Stimulated activated CD4-positive, alpha-beta T cell treated with anti-CD3 and anti-CD28 coated beads, Interleukin-1b, Interleukin-23, amount 100 ng/mL, for 1 hour (primary cell): ENCODE results near the gene OSBPL2.

Source experiments
- DNase-seq, 2 donors: peaks; one replicate each; pipeline ENCODE4 v3.0.0-alpha.2; 2020; ENCODE audit warnings: low read depth in 2 of 2

Gene OSBPL2

GRCh38 chr20:62222266-62222850 lies 16.0 kb upstream of the OSBPL2 start:
- DNase-seq: no peak

- DNase-seq: no peak
These were observed 15.3 kb upstream of the OSBPL2 start for GRCh38 chr20:62222972-62223371.

GRCh38 chr20:62223571-62223970 lies 14.8 kb upstream of the OSBPL2 start:
- no peak for DNase-seq

GRCh38 chr20:62224113-62224855 lies 14.0 kb upstream of the OSBPL2 start:
- no peak for DNase-seq

- no peak for DNase-seq
These were observed 13.3 kb upstream of the OSBPL2 start for GRCh38 chr20:62225026-62225425.

- no peak for DNase-seq
These were observed 12.3 kb upstream of the OSBPL2 start for GRCh38 chr20:62225820-62226635.

GRCh38 chr20:62226707-62227590 lies 11.4 kb upstream of the OSBPL2 start:
- DNase-seq: no peak

- no peak for DNase-seq
These were observed 10.7 kb upstream of the OSBPL2 start for GRCh38 chr20:62227591-62227976.

GRCh38 chr20:62227977-62228958 lies 10.1 kb upstream of the OSBPL2 start:
- DNase-seq: no peak

GRCh38 chr20:62228982-62229545 lies 9.3 kb upstream of the OSBPL2 start:
- DNase-seq: no peak

- no peak for DNase-seq
These were observed 8.7 kb upstream of the OSBPL2 start for GRCh38 chr20:62229667-62230066.

- no peak for DNase-seq
These were observed 8.0 kb upstream of the OSBPL2 start for GRCh38 chr20:62230276-62230675.

- no peak for DNase-seq
These were observed 7.6 kb upstream of the OSBPL2 start for GRCh38 chr20:62230696-62231095.

GRCh38 chr20:62231292-62231691 lies 7.0 kb upstream of the OSBPL2 start:
- DNase-seq: no peak

GRCh38 chr20:62232194-62232593 lies 6.1 kb upstream of the OSBPL2 start:
- no peak for DNase-seq

GRCh38 chr20:62232770-62233645 lies 5.3 kb upstream of the OSBPL2 start:
- DNase-seq: no peak

GRCh38 chr20:62233684-62234083 lies 4.6 kb upstream of the OSBPL2 start:
- DNase-seq: no peak

- DNase-seq: no peak
These were observed 4.0 kb upstream of the OSBPL2 start for GRCh38 chr20:62234339-62234738.
